DMS53 treated with DMSO at 0.1 percent for 48 hours (cell line): ENCODE data around the gene JAG2.

Source experiments
- DNase-seq: peaks from one replicate; lab custom pipeline; 2025; ENCODE audit not compliant: unreplicated experiment; lab: John Stamatoyannopoulos, UW

JAG2 gene

GRCh38 chr14:105094193-105094907, 74.2 kb downstream of the JAG2 start:
- no peak for DNase-seq

GRCh38 chr14:105093431-105094192, 75.0 kb downstream of the JAG2 start:
- DNase-seq: no peak

GRCh38 chr14:105093038-105093430, 75.5 kb downstream of the JAG2 start:
- peak; percentile 9 for DNase-seq

GRCh38 chr14:105092171-105093037, 76.2 kb downstream of the JAG2 start:
- no peak for DNase-seq

GRCh38 chr14:105091517-105092170, 76.9 kb downstream of the JAG2 start:
- no peak for DNase-seq

GRCh38 chr14:105091054-105091516, 77.5 kb downstream of the JAG2 start:
- no peak for DNase-seq
